Upper lobe of left lung (tissue), 6 donors: ENCODE measurements around the gene MIPOL1. TPM values are rescaled to one million over a fixed set of nuclear protein-coding genes. Genes with fewer than 3 reads are reported as not detected.
"Not testable (repeated sequence)": the region's sequence is repeated elsewhere in the genome, so short reads cannot be mapped to it uniquely, and the experiment has no call there.

ENCODE experiments used
- ATAC-seq, 2 donors: fragments of 200-7000 bp; cut with Tn5 transposase; one replicate each; pipeline ENCODE4 v1.9.1; 2022; ENCODE audit warnings: mild to moderate bottlenecking in 2 of 2, moderate library complexity in 2 of 2; ENCODE audit not compliant: low FRiP score in 2 of 2
- DNase-seq, 2 donors: peaks; one replicate each; pipeline ENCODE4 v3.0.0-alpha.2; 2019 to 2020
- H3K27ac ChIP-seq, 4 donors: fragments of 200-600 bp; sonication (generic); one replicate each; pipeline ENCODE4 v1.5.1; 2016 to 2019
- H3K27me3 ChIP-seq, 4 donors: fragments of 200-600 bp; sonication (generic); one replicate each; pipeline ENCODE4 v1.5.1; 2017 to 2019
- H3K36me3 ChIP-seq, 4 donors: fragments of 200-600 bp; sonication (generic); one replicate each; pipeline ENCODE4 v1.5.1; 2016 to 2019
- H3K4me1 ChIP-seq, 4 donors: fragments of 200-600 bp; sonication (generic); one replicate each; pipeline ENCODE4 v1.5.1; 2018 to 2019
- H3K4me3 ChIP-seq, 4 donors: fragments of 200-600 bp; sonication (generic); one replicate each; pipeline ENCODE4 v1.5.1; 2017 to 2019; ENCODE audit warnings: mild to moderate bottlenecking in 2 of 4, moderate library complexity in 1 of 4
- H3K9me3 ChIP-seq, 4 donors: fragments of 200-600 bp; sonication (generic); one replicate each; pipeline ENCODE4 v1.5.1; 2018 to 2019
- EP300 ChIP-seq, 4 donors: sonication (generic); formaldehyde crosslinking; IDR thresholded peaks; one replicate each; pipeline ENCODE4 v1.5.1; 2017; ENCODE audit warnings: antibody characterized with exemption in 4 of 4, control low read depth in 2 of 4
- POLR2A ChIP-seq, 4 donors: fragments of 450-650 bp; IDR thresholded peaks; one replicate each; pipeline ENCODE4 v1.5.1; 2016 to 2017; ENCODE audit warnings: antibody characterized with exemption in 4 of 4, mild to moderate bottlenecking in 2 of 4
- POLR2AphosphoS5 ChIP-seq, 2 donors: sonication (generic); formaldehyde crosslinking; IDR thresholded peaks; one replicate each; pipeline ENCODE4 v1.5.1; 2017; ENCODE audit warnings: antibody characterized with exemption in 2 of 2
- WGBS, 2 donors: methylation state at CpG; one replicate each; pipeline ENCODE4 v1.1.5; 2017 to 2018; 5-methylcytosine and 5-hydroxymethylcytosine counted together
- total RNA-seq, 6 donors: library from RNA; depleted of rRNA in 4 of 6; stranded (reverse); fragments of >200 nt in 4 of 6; gene quantifications; one replicate each; pipeline versions ENCODE4 v1.1.0 to v1.2.1, GENCODE V29; 2016 to 2021
- TF ChIP-seq, protein P1 (sequence below), 6 experiments: fragments of 450-650 bp in 4 of 6; fragments of 200-600 bp in 2 of 6; sonication (generic) in 2 of 6; IDR thresholded peaks; one replicate each; pipeline ENCODE4 v1.5.1; 2016 to 2019; ENCODE audit warnings: antibody characterized with exemption in 6 of 6
- donor health status: DM: no; HTN: no; CAD: no; lungs with moderate emphysema.
- donor health status: DM: no; HTN: yes; CAD: no; lungs with severe emphysema.

Gene MIPOL1
- total RNA-seq, 6 donors from 2014 or later: 4.1 to 32.6 (median 8.4) TPM

DNA sequence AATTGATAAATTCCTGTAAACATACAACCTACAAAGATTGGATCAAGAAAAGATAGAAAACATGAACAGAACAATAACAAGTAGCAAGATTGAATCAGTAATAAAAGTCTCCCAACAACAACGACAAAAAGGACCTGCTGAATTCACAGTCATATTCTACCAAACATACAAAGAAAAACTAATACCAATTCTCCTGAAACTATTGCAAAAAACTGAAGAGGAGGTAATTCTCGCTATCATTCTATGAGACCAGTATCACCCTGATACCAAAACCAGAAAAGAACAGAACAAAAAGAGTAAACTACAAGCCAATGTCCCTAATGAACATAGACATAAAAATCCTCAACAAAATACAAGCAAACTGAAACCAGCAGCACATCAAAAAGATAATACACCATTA lies 39.8 kb upstream of the MIPOL1 start:
- H3K9me3 ChIP-seq: peaks cover 0 to 8% (median 0%) of the 10 kb centered on the region in 4 donors
- no peak for ATAC-seq
- H3K4me3 ChIP-seq: no peak overlapping the region
- H3K27me3 ChIP-seq: no peaks in the 10 kb centered on the region
- TF ChIP-seq EP300 (IDR thresholded peaks at IDR 0.05): no peak
- no peak for TF ChIP-seq POLR2AphosphoS5 (IDR thresholded peaks at IDR 0.05)
- no peak for TF ChIP-seq POLR2A (IDR thresholded peaks at IDR 0.05)
- TF ChIP-seq, protein P1, sequence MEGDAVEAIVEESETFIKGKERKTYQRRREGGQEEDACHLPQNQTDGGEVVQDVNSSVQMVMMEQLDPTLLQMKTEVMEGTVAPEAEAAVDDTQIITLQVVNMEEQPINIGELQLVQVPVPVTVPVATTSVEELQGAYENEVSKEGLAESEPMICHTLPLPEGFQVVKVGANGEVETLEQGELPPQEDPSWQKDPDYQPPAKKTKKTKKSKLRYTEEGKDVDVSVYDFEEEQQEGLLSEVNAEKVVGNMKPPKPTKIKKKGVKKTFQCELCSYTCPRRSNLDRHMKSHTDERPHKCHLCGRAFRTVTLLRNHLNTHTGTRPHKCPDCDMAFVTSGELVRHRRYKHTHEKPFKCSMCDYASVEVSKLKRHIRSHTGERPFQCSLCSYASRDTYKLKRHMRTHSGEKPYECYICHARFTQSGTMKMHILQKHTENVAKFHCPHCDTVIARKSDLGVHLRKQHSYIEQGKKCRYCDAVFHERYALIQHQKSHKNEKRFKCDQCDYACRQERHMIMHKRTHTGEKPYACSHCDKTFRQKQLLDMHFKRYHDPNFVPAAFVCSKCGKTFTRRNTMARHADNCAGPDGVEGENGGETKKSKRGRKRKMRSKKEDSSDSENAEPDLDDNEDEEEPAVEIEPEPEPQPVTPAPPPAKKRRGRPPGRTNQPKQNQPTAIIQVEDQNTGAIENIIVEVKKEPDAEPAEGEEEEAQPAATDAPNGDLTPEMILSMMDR (IDR thresholded peaks at IDR 0.05): no peak
- H3K36me3 ChIP-seq: no peaks in the 10 kb centered on the region
- no peaks in the 10 kb centered on the region for H3K4me1 ChIP-seq
- H3K27ac ChIP-seq: no peak overlapping the region
- DNase-seq: no peak
- WGBS, 2 donors: 87 to 89% methylated on average over 2 of the region's 2 CpGs

GRCh38 chr14:37162307-37162706 lies 35.4 kb upstream of the MIPOL1 start:
- not testable (repeated sequence) for ATAC-seq, H3K4me3 ChIP-seq, H3K36me3 ChIP-seq, H3K4me1 ChIP-seq, H3K27me3 ChIP-seq, H3K27ac ChIP-seq, H3K9me3 ChIP-seq, DNase-seq
- WGBS, 2 donors: 81 to 93% methylated on average over 2 of the region's 2 CpGs

DNA sequence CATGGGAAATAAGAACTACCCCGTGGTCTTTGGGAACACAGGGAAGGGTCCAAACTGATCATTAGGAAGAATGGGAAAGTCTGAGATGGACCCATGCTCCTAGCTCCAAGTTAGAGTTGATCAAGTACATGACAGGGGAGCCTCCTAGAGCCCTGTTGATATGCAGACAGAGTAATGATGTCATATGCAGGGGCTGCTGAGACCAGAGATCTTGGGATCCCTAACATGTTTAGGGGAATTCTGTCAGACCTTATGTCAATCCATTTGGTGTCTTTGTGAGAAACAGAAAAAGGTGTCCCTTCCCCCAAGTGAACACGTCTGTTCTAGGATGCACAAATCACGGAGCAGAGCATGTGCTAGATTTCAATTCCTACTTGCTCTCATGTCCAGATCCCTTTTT lies 31.9 kb upstream of the MIPOL1 start:
- no peak for TF ChIP-seq POLR2A (IDR thresholded peaks at IDR 0.05)
- TF ChIP-seq, protein P1 (IDR thresholded peaks at IDR 0.05): no peak
- TF ChIP-seq POLR2AphosphoS5 (IDR thresholded peaks at IDR 0.05): no peak
- TF ChIP-seq EP300 (IDR thresholded peaks at IDR 0.05): no peak
- Histone ChIP-seq H3K36me3 (no peaks in the 10 kb centered on the region), H3K4me3 (no peak overlapping the region), H3K4me1 (no peaks in the 10 kb centered on the region), H3K27me3 (no peaks in the 10 kb centered on the region), H3K27ac (no peak overlapping the region), H3K9me3 (no peaks in the 10 kb centered on the region)
- 83 to 91% methylated on average over 3 of the region's 3 CpGs for WGBS, 2 donors
- DNase-seq (no peak), ATAC-seq (no peak)

- TF ChIP-seq POLR2A (IDR thresholded peaks at IDR 0.05): no peak
- TF ChIP-seq POLR2AphosphoS5 (IDR thresholded peaks at IDR 0.05): no peak
- no peak for TF ChIP-seq EP300 (IDR thresholded peaks at IDR 0.05)
- TF ChIP-seq, protein P1 (IDR thresholded peaks at IDR 0.05): no peak
- ATAC-seq: no peak
These were observed 30.3 kb upstream of the MIPOL1 start for GRCh38 chr14:37167151-37168047.

GRCh38 chr14:37168721-37169120 lies 29.0 kb upstream of the MIPOL1 start:
- H3K36me3 ChIP-seq: no peaks in the 10 kb centered on the region
- H3K9me3 ChIP-seq: no peaks in the 10 kb centered on the region
- DNase-seq (no peak), ATAC-seq (no peak)
- no peak overlapping the region for H3K4me3 ChIP-seq
- WGBS, 2 donors: 79 to 94% methylated on average over 4 of the region's 4 CpGs
- TF ChIP-seq POLR2A (IDR thresholded peaks at IDR 0.05) (no peak), POLR2AphosphoS5 (IDR thresholded peaks at IDR 0.05) (no peak), EP300 (IDR thresholded peaks at IDR 0.05) (no peak)
- TF ChIP-seq, protein P1 (IDR thresholded peaks at IDR 0.05): no peak
- H3K27me3 ChIP-seq: no peaks in the 10 kb centered on the region
- H3K4me1 ChIP-seq: peaks cover 6 to 10% (median 7%) of the 10 kb centered on the region in 4 donors
- H3K27ac ChIP-seq: no peak overlapping the region

More at GRCh38 chr14:37167151-37168047, 30.3 kb upstream of the MIPOL1 start:
- no peaks in the 10 kb centered on the region for H3K9me3 ChIP-seq
- WGBS, 2 donors: 85 to 87% methylated on average over 10 of the region's 10 CpGs
- H3K4me3 ChIP-seq: no peak overlapping the region
- H3K27me3 ChIP-seq: no peaks in the 10 kb centered on the region
- peaks cover 0 to 6% (median 1%) of the 10 kb centered on the region in 4 donors for H3K4me1 ChIP-seq
- no peaks in the 10 kb centered on the region for H3K36me3 ChIP-seq
- no peak overlapping the region for H3K27ac ChIP-seq
- no peak for DNase-seq
